Mesendoderm (in vitro differentiated cells): ENCODE data around the gene ART5.

Experiments used
- DNase-seq: peaks from one replicate; pipeline ENCODE4 v3.0.0; 2013
- H2AK5ac ChIP-seq: 2 replicates; pipeline ENCODE4 v1.6.1; 2013; ENCODE audit warnings: low read length, inconsistent platforms
- H2BK120ac ChIP-seq: 2 replicates; pipeline ENCODE4 v1.6.1; 2013; ENCODE audit warnings: low read depth, mild to moderate bottlenecking, low read length, moderate library complexity, mixed read lengths
- H2BK15ac ChIP-seq: replicated peaks from 2 replicates; pipeline ENCODE4 v1.6.1; 2013; ENCODE audit warnings: low read depth, mild to moderate bottlenecking, moderate library complexity
- H2BK5ac ChIP-seq: 2 replicates; pipeline ENCODE4 v1.6.1; 2013; ENCODE audit warnings: low read length, inconsistent platforms
- H3K18ac ChIP-seq: 2 replicates; pipeline ENCODE4 v1.6.1; 2013; ENCODE audit warnings: mild to moderate bottlenecking, low read length, mixed read lengths
- H3K23ac ChIP-seq: one replicate; pipeline ENCODE4 v1.6.1; 2013; ENCODE audit warnings: low read length
- H3K27ac ChIP-seq: 2 replicates; pipeline ENCODE4 v1.5.1; 2013; ENCODE audit warnings: low read depth, mild to moderate bottlenecking, inconsistent platforms, low read length, moderate library complexity
- H3K27me3 ChIP-seq: 2 replicates; pipeline ENCODE4 v1.6.1; 2013; ENCODE audit warnings: low read length, control low read depth, mild to moderate bottlenecking, inconsistent platforms; ENCODE audit not compliant: insufficient read depth, poor library complexity
- H3K36me3 ChIP-seq: 2 replicates; pipeline ENCODE4 v1.6.1; 2013; ENCODE audit warnings: low read length, inconsistent platforms; ENCODE audit not compliant: control insufficient read depth, insufficient read depth
- H3K4ac ChIP-seq: one replicate; pipeline ENCODE4 v1.6.1; 2013; ENCODE audit warnings: low read depth, mild to moderate bottlenecking, low read length, moderate library complexity
- H3K4me1 ChIP-seq: 2 replicates; pipeline ENCODE4 v1.6.1; 2013; ENCODE audit warnings: low read depth, low read length, inconsistent platforms; ENCODE audit not compliant: control insufficient read depth
- H3K4me2 ChIP-seq: 2 replicates; pipeline ENCODE4 v1.6.1; 2013; ENCODE audit warnings: low read length
- H3K4me3 ChIP-seq: 2 replicates; pipeline ENCODE4 v1.5.1; 2013; ENCODE audit warnings: mild to moderate bottlenecking, low read length
- H3K56ac ChIP-seq: one replicate; pipeline ENCODE4 v1.6.1; 2013; ENCODE audit warnings: low read length
- H3K79me1 ChIP-seq: 2 replicates; pipeline ENCODE4 v1.6.1; 2013; ENCODE audit warnings: low read length, inconsistent platforms
- H3K79me2 ChIP-seq: 2 replicates; pipeline ENCODE4 v1.6.1; 2013; ENCODE audit warnings: mild to moderate bottlenecking, low read length; ENCODE audit not compliant: control insufficient read depth, insufficient read depth
- H3K9ac ChIP-seq: 2 replicates; pipeline ENCODE4 v1.6.1; 2013; ENCODE audit warnings: low read length, inconsistent platforms
- H4K5ac ChIP-seq: one replicate; pipeline ENCODE4 v1.6.1; 2013; ENCODE audit warnings: low read length
- H4K8ac ChIP-seq: one replicate; pipeline ENCODE4 v1.6.1; 2013; ENCODE audit warnings: low read depth, mild to moderate bottlenecking, control low read depth, low read length, moderate library complexity
- WGBS: extraction: QIAGEN DNeasy Blood & Tissue Kit; methylation state at CpG from one replicate; pipeline ENCODE4 v1.1.7; 2013; ENCODE audit warnings: low lambda C conversion rate, missing lambda C conversion rate; ENCODE audit not compliant: insufficient coverage; ENCODE audit errors: extremely low coverage; 5-methylcytosine and 5-hydroxymethylcytosine counted together

ART5 gene

GRCh38 chr11:3642071-3642951 lies 519 bp upstream of the ART5 start:
- Histone ChIP-seq H3K36me3 (no peaks in the 10 kb centered on the region), H2BK15ac (no peak overlapping the region), H2BK120ac (no peak overlapping the region), H3K56ac (peak overlapping the region; percentile 84), H3K23ac (no peak overlapping the region), H4K8ac (no peak overlapping the region), H3K79me2 (no peaks in the 10 kb centered on the region), H2AK5ac (no peak overlapping the region), H3K18ac (no peak overlapping the region), H4K5ac (no peak overlapping the region), H3K4me1 (peaks cover 6% of the 10 kb centered on the region), H3K4me2 (peak overlapping the region; percentile 78), H2BK5ac (peak overlapping the region; percentile 9), H3K9ac (peak overlapping the region; percentile 74), H3K4me3 (peak overlapping the region; percentile 32), H3K79me1 (no peaks in the 10 kb centered on the region), H3K4ac (peak overlapping the region; percentile 7), H3K27me3 (no peaks in the 10 kb centered on the region), H3K27ac (peak overlapping the region; percentile 90)
- peak; percentile 97 for DNase-seq
- WGBS = no CpG with 5 or more reads among the region's 55 CpGs

GRCh38 chr11:3641191-3641590 lies 601 bp downstream of the ART5 start:
- no peaks in the 10 kb centered on the region for H3K79me2 ChIP-seq
- no peak overlapping the region for H4K5ac ChIP-seq
- no peaks in the 10 kb centered on the region for H3K79me1 ChIP-seq
- H2AK5ac ChIP-seq = no peak overlapping the region
- H3K36me3 ChIP-seq = no peaks in the 10 kb centered on the region
- no peak for DNase-seq
- no peak overlapping the region for H3K4ac ChIP-seq
- H3K27ac ChIP-seq = no peak overlapping the region
- peak overlapping the region; percentile 75 for H3K4me2 ChIP-seq
- WGBS = no CpG with 5 or more reads among the region's 8 CpGs
- H2BK15ac ChIP-seq = no peak overlapping the region
- peak overlapping the region; percentile 73 for H3K9ac ChIP-seq
- H3K4me1 ChIP-seq = peaks cover 6% of the 10 kb centered on the region
- no peaks in the 10 kb centered on the region for H3K27me3 ChIP-seq
- H3K4me3 ChIP-seq = no peak overlapping the region
- peak overlapping the region; percentile 49 for H3K56ac ChIP-seq
- no peak overlapping the region for H3K23ac ChIP-seq
- no peak overlapping the region for H3K18ac ChIP-seq
- H4K8ac ChIP-seq = no peak overlapping the region
- no peak overlapping the region for H2BK5ac ChIP-seq
- H2BK120ac ChIP-seq = no peak overlapping the region

GRCh38 chr11:3639841-3640240 lies 2.0 kb downstream of the ART5 start:
- H3K4me3 ChIP-seq = no peak overlapping the region

GRCh38 chr11:3638513-3638912 lies 3.3 kb downstream of the ART5 start:
- Histone ChIP-seq H3K27ac (no peak overlapping the region), H3K23ac (no peak overlapping the region), H2BK120ac (no peak overlapping the region), H4K8ac (no peak overlapping the region), H3K56ac (no peak overlapping the region), H3K4me2 (no peak overlapping the region), H3K27me3 (no peaks in the 10 kb centered on the region), H3K4me1 (peaks cover 6% of the 10 kb centered on the region), H2AK5ac (no peak overlapping the region), H3K18ac (no peak overlapping the region), H4K5ac (no peak overlapping the region), H3K79me2 (no peaks in the 10 kb centered on the region), H3K4ac (no peak overlapping the region), H3K9ac (no peak overlapping the region), H3K36me3 (no peaks in the 10 kb centered on the region), H3K79me1 (no peaks in the 10 kb centered on the region), H3K4me3 (no peak overlapping the region), H2BK15ac (no peak overlapping the region), H2BK5ac (no peak overlapping the region)
- no peak for DNase-seq
- WGBS = no CpG with 5 or more reads among the region's 5 CpGs

More at GRCh38 chr11:3639841-3640240, 2.0 kb downstream of the ART5 start:
- Histone ChIP-seq H3K4ac (no peak overlapping the region), H3K4me2 (no peak overlapping the region), H3K9ac (no peak overlapping the region), H3K27me3 (no peaks in the 10 kb centered on the region), H2BK5ac (no peak overlapping the region), H2BK120ac (no peak overlapping the region), H3K27ac (no peak overlapping the region), H2BK15ac (no peak overlapping the region), H4K8ac (no peak overlapping the region), H3K56ac (no peak overlapping the region), H2AK5ac (no peak overlapping the region), H3K79me1 (no peaks in the 10 kb centered on the region), H3K23ac (no peak overlapping the region), H3K36me3 (no peaks in the 10 kb centered on the region), H3K18ac (no peak overlapping the region), H3K79me2 (no peaks in the 10 kb centered on the region), H3K4me1 (peaks cover 6% of the 10 kb centered on the region), H4K5ac (no peak overlapping the region)
- WGBS = no CpG with 5 or more reads among the region's 14 CpGs
- no peak for DNase-seq

GRCh38 chr11:3637201-3637600 lies 4.6 kb downstream of the ART5 start:
- no peak overlapping the region for H3K4me3 ChIP-seq
- no peak overlapping the region for H4K5ac ChIP-seq
- H3K9ac ChIP-seq = no peak overlapping the region
- no peak overlapping the region for H3K4me2 ChIP-seq
- peaks cover 3% of the 10 kb centered on the region for H3K4me1 ChIP-seq
- no peak overlapping the region for H2BK120ac ChIP-seq
- no peak overlapping the region for H3K23ac ChIP-seq
- H3K79me1 ChIP-seq = no peaks in the 10 kb centered on the region
- no CpG with 5 or more reads among the region's 13 CpGs for WGBS
- no peak overlapping the region for H3K18ac ChIP-seq
- no peak overlapping the region for H3K4ac ChIP-seq
- no peak overlapping the region for H2AK5ac ChIP-seq
- no peak overlapping the region for H4K8ac ChIP-seq
- no peak overlapping the region for H2BK5ac ChIP-seq
- H3K36me3 ChIP-seq = no peaks in the 10 kb centered on the region
- no peak overlapping the region for H2BK15ac ChIP-seq
- DNase-seq = no peak
- no peaks in the 10 kb centered on the region for H3K27me3 ChIP-seq
- H3K79me2 ChIP-seq = no peaks in the 10 kb centered on the region
- no peak overlapping the region for H3K56ac ChIP-seq
- H3K27ac ChIP-seq = no peak overlapping the region
